Hepatocyte (in vitro differentiated cells): ENCODE results near the gene AANAT.

ENCODE experiments used
- CTCF ChIP-seq: fragments of 200-600 bp; sonication (generic); IDR thresholded peaks from 2 replicates; pipeline ENCODE4 v1.5.1; 2016; ENCODE audit warnings: antibody characterized with exemption, mild to moderate bottlenecking; ENCODE audit not compliant: poor library complexity
- EZH2 ChIP-seq: fragments of 200-600 bp; sonication (generic); IDR thresholded peaks from 2 replicates; pipeline ENCODE4 v1.6.1; 2016; ENCODE audit warnings: antibody characterized with exemption, mild to moderate bottlenecking, borderline replicate concordance

GRCh38 chr17:76426853-76427252 is 40.5 kb upstream of the AANAT start:
- TF ChIP-seq CTCF (no peak), EZH2 (no peak)
